Measurements from ENCODE around the gene PDZRN4.

Gene PDZRN4

GRCh38 chr12:41174602-41175001 is 13.5 kb upstream of the PDZRN4 start:
- TF ChIP-seq CTCF (IDR thresholded peaks at IDR 0.05) = no peak

GRCh38 chr12:41184864-41185263 is 3.3 kb upstream of the PDZRN4 start:
- TF ChIP-seq CTCF (IDR thresholded peaks at IDR 0.05) = no peak

DNA sequence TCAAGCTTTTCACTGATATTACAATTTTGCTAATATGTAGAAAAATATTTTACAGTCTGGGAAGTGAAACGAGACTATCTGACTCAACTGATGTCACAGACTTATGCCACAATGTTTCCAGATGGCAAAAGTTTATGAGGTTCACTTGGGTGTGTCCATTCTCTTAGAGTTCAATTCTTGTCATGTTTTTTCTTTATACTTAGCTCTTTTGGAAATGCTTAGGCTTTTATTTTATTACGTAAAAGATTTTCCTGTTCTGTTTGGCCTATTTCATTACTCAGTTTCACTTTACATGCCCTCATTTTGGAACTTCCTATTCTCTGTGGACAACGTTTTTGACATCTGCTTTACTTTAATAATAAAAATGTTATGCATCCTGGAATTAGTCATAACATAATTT is 2.1 kb upstream of the PDZRN4 start:
- TF ChIP-seq CTCF (IDR thresholded peaks at IDR 0.05) = no peak

GRCh38 chr12:41188841-41189394 is 798 bp downstream of the PDZRN4 start:
- no peak for TF ChIP-seq CTCF (IDR thresholded peaks at IDR 0.05)

GRCh38 chr12:41189395-41190251 is 1.5 kb downstream of the PDZRN4 start:
- TF ChIP-seq CTCF (IDR thresholded peaks at IDR 0.05) = no peak

DNA sequence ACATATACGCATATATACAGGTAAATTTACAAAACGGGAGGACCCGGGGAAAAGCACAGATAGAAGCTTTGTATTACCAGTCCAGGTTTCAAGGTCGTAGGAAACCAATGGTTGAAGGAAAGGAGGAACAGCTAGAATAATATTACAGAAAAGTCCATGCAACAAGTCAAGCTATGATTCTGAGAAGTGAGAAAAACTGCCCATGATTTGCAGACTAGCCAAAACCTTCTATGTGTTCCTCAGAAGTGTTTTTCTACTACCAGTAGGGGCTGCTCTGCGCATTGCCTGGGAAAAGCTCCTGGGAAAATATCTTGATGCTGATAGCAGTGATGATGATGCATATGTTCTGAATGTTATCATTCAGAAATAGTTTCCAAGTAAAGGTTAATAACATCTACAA is 2.2 kb downstream of the PDZRN4 start:
- peak; percentile 55 for TF ChIP-seq CTCF (IDR thresholded peaks at IDR 0.05)

DNA sequence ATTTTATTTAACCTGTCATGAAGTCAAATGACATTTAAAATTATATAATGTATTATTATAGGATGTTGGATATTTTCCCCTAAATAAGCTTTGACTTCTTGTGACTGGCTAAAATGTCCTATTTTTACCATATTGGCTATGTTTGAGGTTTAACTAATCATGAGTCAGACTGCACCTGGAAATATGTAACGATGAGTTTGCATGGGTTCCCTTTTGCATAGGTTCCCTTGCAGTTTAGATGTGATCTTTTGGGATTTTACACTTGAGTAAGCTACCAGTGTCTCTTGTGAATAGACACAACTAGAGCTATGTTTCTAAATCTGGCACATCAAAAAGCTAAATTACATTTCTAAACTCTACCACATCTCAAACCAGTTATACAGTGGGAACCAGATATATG is 5.2 kb downstream of the PDZRN4 start:
- no peak for TF ChIP-seq CTCF (IDR thresholded peaks at IDR 0.05)

Data from LNCAP (cell line).